Endothelial cell of hepatic sinusoid (primary cell): ENCODE results near the gene FGF9.

Experiments
- in situ Hi-C: cut with HindIII; loops from 2 replicates; pipeline ENCODE4 v1.10.0; 2017; ENCODE audit warnings: low sequenced_read_pairs

Gene FGF9

DNA sequence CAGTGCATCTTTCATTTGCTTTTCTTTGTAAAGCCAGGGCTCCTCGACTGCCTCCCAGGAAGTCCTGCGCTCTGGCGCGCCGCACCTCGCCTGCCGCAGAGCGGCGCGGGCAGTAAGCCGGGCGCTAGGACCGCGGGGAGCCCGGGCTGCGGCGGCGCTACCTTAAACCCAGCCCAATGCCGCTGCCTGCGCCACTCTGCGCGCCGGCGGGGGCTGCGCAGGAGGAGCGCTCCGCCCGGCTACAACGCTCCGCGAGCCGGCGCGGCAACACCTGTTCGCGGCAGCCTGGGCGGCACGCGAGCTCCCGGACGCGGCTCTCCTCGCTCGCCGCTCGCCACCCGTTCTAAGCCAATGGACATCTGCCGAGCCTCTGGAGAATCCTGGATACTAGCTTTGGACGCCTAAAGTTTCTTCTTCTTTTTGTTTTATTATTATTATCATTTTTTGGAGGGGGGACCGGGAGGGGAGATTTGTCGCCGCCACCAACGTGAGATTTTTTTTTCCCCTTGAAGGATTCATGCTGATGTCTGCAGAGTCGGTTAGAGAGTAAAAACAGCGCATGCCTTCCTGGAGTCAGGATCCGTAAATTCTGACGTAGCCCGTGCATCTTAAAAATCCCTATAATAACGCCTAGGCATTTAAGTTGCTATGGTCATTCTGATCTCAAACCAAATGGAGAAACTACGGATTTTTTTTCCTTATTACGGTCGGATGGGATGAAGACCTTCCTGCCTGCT lies at the start of gene FGF9:
Gene FGF9 (plus strand): TSS at position 191 of the 737 bp plus-strand sequence. CDS start 840 bp downstream, outside the sequence.
- in situ Hi-C loops, result no loop called here

- in situ Hi-C loops, result no loop called here
These were observed 45.5 kb upstream of the FGF9 start for GRCh38 chr13:21625366-21625765.

DNA sequence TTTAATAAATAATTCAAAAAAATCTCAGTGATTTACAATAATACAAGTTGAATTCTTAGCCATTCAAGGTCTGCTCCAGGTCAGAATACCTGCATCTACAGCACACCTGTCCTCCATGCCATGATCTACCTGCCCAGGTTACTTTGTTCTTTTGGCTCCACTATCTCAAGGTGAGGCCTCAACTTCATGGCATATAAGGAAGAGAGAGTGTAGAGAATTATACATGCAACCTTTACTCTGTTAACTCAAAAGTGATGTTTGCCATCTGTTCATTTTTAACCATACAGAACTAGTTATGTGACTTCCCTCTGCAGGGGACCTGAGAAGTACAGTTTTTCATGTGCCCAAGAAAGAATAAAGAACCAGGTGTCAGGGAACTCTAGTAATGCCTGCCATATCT lies 38.7 kb upstream of the FGF9 start:
- in situ Hi-C loops, result no loop called here

- in situ Hi-C loops, result no loop called here
These were observed 34.2 kb upstream of the FGF9 start for GRCh38 chr13:21636656-21637055.

DNA sequence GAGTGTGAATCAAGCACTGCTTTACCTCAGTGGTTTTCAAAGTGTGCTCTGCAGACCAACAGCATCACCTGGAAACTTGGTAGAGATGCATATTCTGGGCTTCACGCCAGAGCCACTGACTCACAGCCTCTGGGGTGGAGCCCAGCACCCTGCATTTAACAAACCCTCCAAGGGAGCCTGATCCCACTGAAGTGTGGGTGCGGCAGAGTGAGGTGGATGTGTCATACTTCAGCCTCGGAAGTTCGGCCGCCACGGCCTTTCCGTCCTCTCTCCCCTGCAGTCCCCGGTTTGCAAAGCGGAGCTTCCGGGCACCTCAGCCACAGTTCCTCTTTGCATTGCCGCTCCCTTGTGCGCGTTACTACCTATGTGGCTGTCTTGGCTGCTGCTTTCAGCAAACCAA lies 33.6 kb upstream of the FGF9 start:
- in situ Hi-C loops, result no loop called here

- in situ Hi-C loops, result no loop called here
These were observed 32.3 kb upstream of the FGF9 start for GRCh38 chr13:21638319-21639282.

- in situ Hi-C loops, result no loop called here
These were observed 31.3 kb upstream of the FGF9 start for GRCh38 chr13:21639561-21639960.

DNA sequence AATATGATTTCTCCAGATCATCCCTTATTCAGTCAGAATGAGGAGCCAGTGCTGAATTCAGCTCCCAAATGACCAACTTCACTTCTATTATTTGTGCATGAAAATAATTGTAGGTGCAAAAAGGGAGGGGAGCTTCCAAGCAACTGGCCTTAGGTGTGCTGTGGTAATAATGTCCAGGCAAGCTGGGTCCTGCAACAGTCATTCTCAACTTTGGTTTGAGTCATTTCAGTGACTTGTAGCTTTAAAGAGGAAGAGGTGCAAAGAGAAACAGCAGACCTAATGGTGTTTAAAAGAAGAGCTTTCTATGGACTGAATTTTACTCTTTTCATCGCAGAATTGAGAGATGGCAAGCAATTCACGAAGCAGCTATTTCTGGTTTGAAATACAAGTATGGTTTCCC lies 29.2 kb upstream of the FGF9 start:
- in situ Hi-C loops, result no loop called here

DNA sequence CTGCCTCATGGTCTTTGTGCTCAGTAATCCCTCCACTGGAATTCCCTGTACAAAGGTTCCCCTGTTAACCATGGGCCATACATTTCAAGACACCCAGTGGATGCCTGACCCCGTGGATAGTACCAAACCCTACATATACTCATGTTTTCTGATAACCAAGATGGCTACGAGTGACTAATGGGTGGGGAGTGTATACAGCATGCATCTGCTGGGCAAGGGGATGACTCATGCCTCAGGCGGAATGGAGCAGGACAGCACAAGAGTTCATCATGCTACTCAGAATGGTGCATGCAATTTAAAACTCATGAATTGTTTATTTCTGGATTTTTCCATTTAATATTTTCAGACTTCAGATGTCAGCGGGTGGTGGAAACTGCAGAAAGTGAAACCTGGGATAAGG lies 13.3 kb upstream of the FGF9 start:
- in situ Hi-C loops, result no loop called here

DNA sequence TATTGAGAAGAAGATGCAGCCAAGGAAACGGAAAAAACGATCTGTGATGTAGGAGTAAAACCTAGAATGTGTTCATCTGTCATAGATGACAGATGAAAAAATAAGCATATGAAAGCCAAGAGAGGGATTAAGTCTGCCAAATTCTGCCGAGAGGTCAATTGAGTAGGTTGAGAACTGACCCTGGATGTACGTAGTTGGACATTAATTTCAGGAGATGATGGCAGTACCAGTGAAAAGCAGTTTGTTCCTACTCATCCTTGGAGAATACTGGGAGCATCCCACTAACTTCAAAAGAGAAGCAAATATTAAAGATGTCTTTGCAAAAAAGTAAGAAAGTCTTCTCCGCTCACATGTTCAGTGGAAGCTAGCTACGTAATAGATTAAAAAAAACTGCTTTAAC lies 11.8 kb upstream of the FGF9 start:
- in situ Hi-C loops, result no loop called here

GRCh38 chr13:21661097-21661909 lies 9.6 kb upstream of the FGF9 start:
- in situ Hi-C loops, result no loop called here

DNA sequence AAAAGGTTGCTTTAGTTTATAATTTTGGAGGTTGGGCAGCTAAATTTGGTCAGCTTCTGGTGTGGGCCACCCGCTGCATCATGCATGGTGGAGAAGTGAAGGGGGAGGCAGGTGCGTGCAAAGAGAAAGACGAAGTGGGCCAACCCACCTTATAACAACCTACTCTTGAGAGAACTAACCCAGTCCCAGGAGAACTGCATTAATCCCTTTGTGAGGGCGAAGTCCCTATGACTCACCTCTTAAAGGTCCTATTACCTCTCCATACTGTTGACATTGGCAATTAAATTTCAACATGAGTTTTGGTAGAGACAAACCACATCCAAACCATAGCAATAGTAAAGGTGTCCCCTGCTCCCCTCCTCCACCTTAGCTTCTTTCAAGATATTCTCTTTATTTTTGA lies 7.7 kb upstream of the FGF9 start:
- in situ Hi-C loops, result no loop called here

DNA sequence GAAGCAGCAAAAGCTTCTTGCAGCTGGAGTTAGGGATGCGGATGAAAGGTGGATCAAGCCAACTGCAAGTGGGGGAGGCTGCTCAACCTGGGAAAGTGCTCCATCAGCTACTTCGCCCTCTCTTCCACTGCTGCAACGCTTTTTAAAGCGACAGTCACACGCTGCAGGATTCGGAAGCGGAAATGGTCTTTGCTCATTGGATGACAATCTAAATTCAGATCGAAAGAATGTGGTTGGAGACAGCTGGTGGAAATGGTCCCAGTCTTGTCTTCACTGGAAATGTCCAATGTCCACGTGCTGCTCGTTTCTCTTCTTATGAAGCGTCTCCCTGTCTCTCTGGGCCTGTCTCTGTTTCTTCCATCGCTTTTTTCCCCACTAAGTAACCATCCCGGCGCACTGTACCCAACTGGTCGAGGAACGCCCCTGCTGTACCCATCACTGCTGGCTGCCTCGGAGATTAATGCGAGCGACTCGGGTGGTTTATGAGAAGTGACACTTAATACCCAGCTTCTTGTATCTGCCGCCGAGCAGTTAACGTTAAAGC lies 2.1 kb upstream of the FGF9 start:
- in situ Hi-C loops, result no loop called here

DNA sequence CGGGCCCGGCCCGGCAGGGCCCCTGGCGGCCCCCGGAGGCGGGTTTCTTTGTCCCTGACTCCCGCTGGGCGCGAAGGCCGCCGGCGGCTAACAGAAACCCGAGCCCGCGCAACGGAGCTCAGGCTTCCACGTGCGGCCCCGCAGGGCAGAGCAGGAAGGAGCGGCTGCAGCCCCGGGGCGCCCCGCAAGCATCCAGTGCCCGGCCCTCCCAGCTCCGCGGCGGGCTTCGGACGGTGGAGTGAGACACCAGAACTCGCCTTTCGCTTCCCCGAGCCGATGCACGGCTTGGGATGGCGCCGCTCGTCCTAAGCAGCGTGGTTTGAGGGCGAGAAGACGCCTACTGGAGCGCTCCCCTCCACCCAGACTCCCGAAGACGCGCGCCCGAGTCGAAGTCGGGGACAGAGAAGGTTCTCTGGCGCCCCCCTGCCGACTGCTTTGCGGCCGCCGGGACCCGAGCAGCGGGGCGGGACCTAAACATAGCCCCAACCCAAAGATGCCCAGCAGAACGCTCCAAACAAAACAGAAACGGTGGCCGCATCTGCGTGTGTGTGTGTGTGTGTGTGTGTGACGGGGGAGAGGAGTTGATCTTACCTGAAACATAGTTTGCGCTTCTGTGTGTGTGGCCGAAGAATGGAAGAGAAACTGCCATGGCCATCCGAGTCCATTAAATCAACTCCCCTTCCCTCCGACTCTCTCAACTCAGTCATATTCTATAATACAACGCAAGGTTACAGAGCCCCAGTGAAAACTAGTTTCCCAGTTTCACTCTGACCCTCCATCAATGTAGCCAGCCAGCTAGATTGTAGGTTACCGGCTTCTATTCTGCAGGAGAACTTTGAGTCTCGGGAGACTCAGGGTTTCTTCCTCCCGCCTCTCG lies 629 bp upstream of the FGF9 start:
- in situ Hi-C loops, result no loop called here

DNA sequence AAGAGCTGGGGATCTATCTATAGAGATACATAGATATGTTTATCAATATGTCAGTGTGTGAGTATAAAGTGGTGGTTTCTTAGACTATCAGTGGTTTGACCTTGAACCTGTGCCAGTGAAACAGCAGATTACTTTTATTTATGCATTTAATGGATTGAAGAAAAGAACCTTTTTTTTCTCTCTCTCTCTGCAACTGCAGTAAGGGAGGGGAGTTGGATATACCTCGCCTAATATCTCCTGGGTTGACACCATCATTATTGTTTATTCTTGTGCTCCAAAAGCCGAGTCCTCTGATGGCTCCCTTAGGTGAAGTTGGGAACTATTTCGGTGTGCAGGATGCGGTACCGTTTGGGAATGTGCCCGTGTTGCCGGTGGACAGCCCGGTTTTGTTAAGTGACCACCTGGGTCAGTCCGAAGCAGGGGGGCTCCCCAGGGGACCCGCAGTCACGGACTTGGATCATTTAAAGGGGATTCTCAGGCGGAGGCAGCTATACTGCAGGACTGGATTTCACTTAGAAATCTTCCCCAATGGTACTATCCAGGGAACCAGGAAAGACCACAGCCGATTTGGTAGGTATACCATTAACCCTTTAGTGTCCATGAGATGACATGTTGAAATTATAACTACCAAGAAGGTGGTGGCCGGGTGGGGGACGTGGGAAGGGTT lies 880 bp downstream of the FGF9 start:
- in situ Hi-C loops, result no loop called here

DNA sequence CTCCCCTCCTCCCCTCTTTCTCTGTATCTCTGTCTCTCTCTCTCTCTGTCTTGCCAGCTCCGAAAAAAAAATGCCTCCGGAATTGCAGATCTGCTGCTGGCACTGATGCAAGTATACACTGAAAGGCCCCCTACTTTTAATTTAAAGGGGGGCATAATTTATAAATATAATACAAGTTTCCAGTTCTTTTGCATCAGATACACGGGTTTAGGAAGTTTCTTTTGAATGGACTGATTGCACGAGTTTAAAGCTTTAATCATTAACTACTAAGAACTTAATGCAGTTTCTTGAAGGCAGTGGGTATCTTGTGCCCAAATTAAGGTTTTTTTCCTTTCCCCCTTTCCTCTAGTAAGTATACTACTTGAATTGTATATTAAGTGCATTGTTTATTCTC lies 1.4 kb downstream of the FGF9 start:
- in situ Hi-C loops, result no loop called here

GRCh38 chr13:21672796-21673538 lies 2.1 kb downstream of the FGF9 start:
- in situ Hi-C loops, result no loop called here

DNA sequence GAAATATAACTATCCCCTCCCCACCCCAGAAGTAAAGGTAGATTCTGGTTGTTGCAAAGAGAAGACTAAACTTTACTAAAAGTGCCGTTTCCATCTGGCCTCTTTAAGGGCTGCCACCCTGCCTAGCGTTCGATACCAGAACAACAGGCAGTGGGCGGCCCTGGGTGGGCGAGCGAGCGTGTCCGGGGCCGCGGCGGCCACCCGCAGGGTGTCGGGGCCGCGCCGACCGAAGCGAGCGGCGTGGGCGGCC lies 2.6 kb downstream of the FGF9 start:
- in situ Hi-C loops, result no loop called here
